ENCODE data around the gene CLDN3. TPM values are rescaled to one million over a fixed set of nuclear protein-coding genes. Genes with fewer than 3 reads are reported as not detected.

Gene CLDN3
- 1,000 to 10,000 TPM in 3 of 4 donors, 100 to 1,000 TPM in 1; 672 to 1,662 (median 1,512) TPM for total RNA-seq

GRCh38 chr7:73770002-73770859 is at the start of gene CLDN3:
CLDN3 (minus strand) TSS chr7:73770270; CDS start chr7:73770049, 221 bp downstream.
- Histone ChIP-seq H3K27ac (peak within 1 kb of the TSS; percentile 87 to 91 (median 88)), H3K36me3 (peaks cover 0 to 3% (median 0%) of the 10 kb centered on the region in 4 donors), H3K27me3 (peaks cover 41% of the 10 kb centered on the region), H3K9me3 (no peaks in the 10 kb centered on the region), H3K4me3 (peak within 1 kb of the TSS; percentile 24 to 58 (median 56)), H3K4me1 (peaks cover 0 to 36% (median 34%) of the 10 kb centered on the region in 4 donors)
- TF ChIP-seq POLR2AphosphoS5 (IDR thresholded peaks at IDR 0.05), result peak; percentile 82 to 99 (median 98)
- no peak for TF ChIP-seq CTCF (IDR thresholded peaks at IDR 0.05)
- peak; percentile 97 for TF ChIP-seq POLR2A (IDR thresholded peaks at IDR 0.05)
- TF ChIP-seq EP300 (IDR thresholded peaks at IDR 0.05; ENCODE audit: low read depth), result no peak
- intact Hi-C loops (cut with DNase I; ENCODE audit: low total_unique reads), result no loop called here
- in situ Hi-C loops (cut with MboI; ENCODE audit: low pct_ligation_motif_present in 1 of 4, low pct_unique_long_range_greater_than_20kb in 1 of 4, low sequenced_read_pairs in 3 of 4), result no loop called here
- DNase-seq, result peak; percentile 94
- 1% methylated on average over 45 of the region's 82 CpGs; no CpG with 5 or more reads in 1 of the 2 donors for WGBS, 2 donors (ENCODE audit: low coverage in 1 of 2)

- H3K27ac ChIP-seq, result no peak overlapping the region
- intact Hi-C loops (cut with DNase I; ENCODE audit: low total_unique reads), result no loop called here
- TF ChIP-seq POLR2AphosphoS5 (IDR thresholded peaks at IDR 0.05) (no peak), EP300 (IDR thresholded peaks at IDR 0.05; ENCODE audit: low read depth) (no peak), CTCF (IDR thresholded peaks at IDR 0.05) (no peak), POLR2A (IDR thresholded peaks at IDR 0.05) (no peak)
- WGBS, 2 donors (ENCODE audit: low coverage in 1 of 2), result 82 to 91% methylated on average over 3 to 6 of the region's 6 CpGs
- H3K4me3 ChIP-seq, result no peak overlapping the region
- no peaks in the 10 kb centered on the region for H3K27me3 ChIP-seq
- no peaks in the 10 kb centered on the region for H3K36me3 ChIP-seq
- no peaks in the 10 kb centered on the region for H3K9me3 ChIP-seq
- DNase-seq, result no peak
- H3K4me1 ChIP-seq, result peaks cover 0 to 8% (median 7%) of the 10 kb centered on the region in 4 donors
- in situ Hi-C loops (cut with MboI; ENCODE audit: low pct_ligation_motif_present in 1 of 4, low pct_unique_long_range_greater_than_20kb in 1 of 4, low sequenced_read_pairs in 3 of 4), result no loop called here
These were observed 47.1 kb upstream of the CLDN3 start for GRCh38 chr7:73817121-73817520.

GRCh38 chr7:73815436-73815835 is 45.4 kb upstream of the CLDN3 start:
- intact Hi-C loops (cut with DNase I; ENCODE audit: low total_unique reads), result no loop called here
- H3K36me3 ChIP-seq, result no peaks in the 10 kb centered on the region
- no peak overlapping the region for H3K4me3 ChIP-seq
- H3K9me3 ChIP-seq, result no peaks in the 10 kb centered on the region
- H3K4me1 ChIP-seq, result peaks cover 3 to 17% (median 11%) of the 10 kb centered on the region in 4 donors
- DNase-seq, result no peak
- WGBS, 2 donors (ENCODE audit: low coverage in 1 of 2), result 70 to 89% methylated on average over 2 to 8 of the region's 8 CpGs
- in situ Hi-C loops (cut with MboI; ENCODE audit: low pct_ligation_motif_present in 1 of 4, low pct_unique_long_range_greater_than_20kb in 1 of 4, low sequenced_read_pairs in 3 of 4), result no loop called here
- H3K27me3 ChIP-seq, result peaks cover 1% of the 10 kb centered on the region
- no peak overlapping the region for H3K27ac ChIP-seq
- TF ChIP-seq EP300 (IDR thresholded peaks at IDR 0.05; ENCODE audit: low read depth) (no peak), POLR2AphosphoS5 (IDR thresholded peaks at IDR 0.05) (no peak), CTCF (IDR thresholded peaks at IDR 0.05) (no peak), POLR2A (IDR thresholded peaks at IDR 0.05) (no peak)

- no peak for TF ChIP-seq POLR2A (IDR thresholded peaks at IDR 0.05)
- TF ChIP-seq EP300 (IDR thresholded peaks at IDR 0.05; ENCODE audit: low read depth), result no peak
- TF ChIP-seq POLR2AphosphoS5 (IDR thresholded peaks at IDR 0.05), result no peak
- no peak for TF ChIP-seq CTCF (IDR thresholded peaks at IDR 0.05)
- no peak for DNase-seq
- intact Hi-C loops (cut with DNase I; ENCODE audit: low total_unique reads), result no loop called here
- H3K4me1 ChIP-seq, result peaks cover 5 to 27% (median 17%) of the 10 kb centered on the region in 4 donors
- in situ Hi-C loops (cut with MboI; ENCODE audit: low pct_ligation_motif_present in 1 of 4, low pct_unique_long_range_greater_than_20kb in 1 of 4, low sequenced_read_pairs in 3 of 4), result loop anchor here in 1 of 4 donors (5.0 kb wide), 1 partner anchor 44 kb away; no protein-coding TSS in a partner anchor
- no peak overlapping the region for H3K27ac ChIP-seq
- no peak overlapping the region for H3K4me3 ChIP-seq
- H3K36me3 ChIP-seq, result no peaks in the 10 kb centered on the region
- 86 to 88% methylated on average over 1 to 3 of the region's 3 CpGs for WGBS, 2 donors (ENCODE audit: low coverage in 1 of 2)
- peaks cover 3% of the 10 kb centered on the region for H3K27me3 ChIP-seq
- H3K9me3 ChIP-seq, result no peaks in the 10 kb centered on the region
These were observed 42.9 kb upstream of the CLDN3 start for GRCh38 chr7:73812996-73813395.
